ENCODE results near the gene AIFM1.

DNA sequence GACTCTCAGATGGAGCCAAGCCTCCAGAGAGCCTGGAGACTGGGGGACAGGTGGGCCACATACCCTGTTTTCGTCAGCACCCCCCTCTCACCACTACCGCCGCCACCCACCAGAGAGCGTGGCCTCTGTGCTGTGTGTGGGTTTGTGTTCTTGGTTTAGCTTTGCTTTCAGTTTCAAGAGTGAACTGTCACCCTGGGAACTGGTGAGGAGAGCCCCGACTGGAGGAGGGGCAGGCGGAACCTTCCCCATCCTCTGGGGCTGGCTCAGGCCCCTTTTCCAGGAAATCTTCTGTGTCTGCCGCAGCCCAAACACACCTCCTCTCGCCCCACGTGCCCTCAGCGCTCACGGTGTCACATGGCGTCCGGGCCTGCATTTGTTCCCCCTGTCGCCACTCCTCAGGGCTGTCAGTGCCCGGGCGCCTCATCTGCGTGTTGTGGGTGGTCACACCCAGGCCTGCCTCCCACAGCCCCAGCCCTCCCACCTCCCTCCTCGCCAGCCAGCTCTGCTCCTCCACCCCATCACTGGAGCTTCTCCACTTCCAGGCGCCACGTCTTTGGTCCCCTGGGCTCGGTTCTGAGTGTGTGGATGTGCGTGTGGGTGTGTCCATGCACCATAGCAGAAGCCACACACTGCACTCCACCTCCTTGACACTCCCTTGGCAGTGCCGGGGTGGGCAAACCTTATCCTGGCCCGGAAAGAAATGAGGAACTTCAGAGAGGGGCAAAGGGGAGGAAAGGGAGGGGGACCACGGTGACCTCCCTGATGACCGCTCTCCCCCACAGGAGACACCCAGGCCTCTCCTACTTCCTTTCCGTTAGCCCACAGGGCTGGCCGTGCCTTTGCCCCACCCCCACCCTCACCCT, 83.2 kb downstream of the AIFM1 start:
- TF ChIP-seq, protein P1, sequence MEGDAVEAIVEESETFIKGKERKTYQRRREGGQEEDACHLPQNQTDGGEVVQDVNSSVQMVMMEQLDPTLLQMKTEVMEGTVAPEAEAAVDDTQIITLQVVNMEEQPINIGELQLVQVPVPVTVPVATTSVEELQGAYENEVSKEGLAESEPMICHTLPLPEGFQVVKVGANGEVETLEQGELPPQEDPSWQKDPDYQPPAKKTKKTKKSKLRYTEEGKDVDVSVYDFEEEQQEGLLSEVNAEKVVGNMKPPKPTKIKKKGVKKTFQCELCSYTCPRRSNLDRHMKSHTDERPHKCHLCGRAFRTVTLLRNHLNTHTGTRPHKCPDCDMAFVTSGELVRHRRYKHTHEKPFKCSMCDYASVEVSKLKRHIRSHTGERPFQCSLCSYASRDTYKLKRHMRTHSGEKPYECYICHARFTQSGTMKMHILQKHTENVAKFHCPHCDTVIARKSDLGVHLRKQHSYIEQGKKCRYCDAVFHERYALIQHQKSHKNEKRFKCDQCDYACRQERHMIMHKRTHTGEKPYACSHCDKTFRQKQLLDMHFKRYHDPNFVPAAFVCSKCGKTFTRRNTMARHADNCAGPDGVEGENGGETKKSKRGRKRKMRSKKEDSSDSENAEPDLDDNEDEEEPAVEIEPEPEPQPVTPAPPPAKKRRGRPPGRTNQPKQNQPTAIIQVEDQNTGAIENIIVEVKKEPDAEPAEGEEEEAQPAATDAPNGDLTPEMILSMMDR (conservative IDR thresholded peaks at IDR 0.05; ENCODE audit: low read depth, low read length): no peak; the same call in 1 of the 2 replicates
- TF ChIP-seq, protein P2, sequence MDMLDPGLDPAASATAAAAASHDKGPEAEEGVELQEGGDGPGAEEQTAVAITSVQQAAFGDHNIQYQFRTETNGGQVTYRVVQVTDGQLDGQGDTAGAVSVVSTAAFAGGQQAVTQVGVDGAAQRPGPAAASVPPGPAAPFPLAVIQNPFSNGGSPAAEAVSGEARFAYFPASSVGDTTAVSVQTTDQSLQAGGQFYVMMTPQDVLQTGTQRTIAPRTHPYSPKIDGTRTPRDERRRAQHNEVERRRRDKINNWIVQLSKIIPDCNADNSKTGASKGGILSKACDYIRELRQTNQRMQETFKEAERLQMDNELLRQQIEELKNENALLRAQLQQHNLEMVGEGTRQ (IDR thresholded peaks at IDR 0.05; ENCODE audit: low read depth, low read length): peak; percentile 23; the same call in 1 of the 2 replicates
- TF ChIP-seq RAD21 (IDR thresholded peaks at IDR 0.05; ENCODE audit: low read length) (no peak), POLR2A (IDR thresholded peaks at IDR 0.05; ENCODE audit: low read depth, low read length) (no peak), SMC3 (IDR thresholded peaks at IDR 0.05; ENCODE audit: low read depth, low read length) (no peak), MAZ (IDR thresholded peaks at IDR 0.05; ENCODE audit: borderline replicate concordance, low read depth, low read length) (no peak)

Data from IMR-90 (cell line).